Measurements from ENCODE around the gene PLCH1. TPM values are rescaled to one million over a fixed set of nuclear protein-coding genes. Genes with fewer than 3 reads are reported as not detected.

Gene PLCH1
- total and polyA plus RNA-seq, 2 of the 13 experiments (the other 11 are each of a cell fraction or from before 2014, with no cell fraction given), result 2.0 to 3.0 TPM

DNA sequence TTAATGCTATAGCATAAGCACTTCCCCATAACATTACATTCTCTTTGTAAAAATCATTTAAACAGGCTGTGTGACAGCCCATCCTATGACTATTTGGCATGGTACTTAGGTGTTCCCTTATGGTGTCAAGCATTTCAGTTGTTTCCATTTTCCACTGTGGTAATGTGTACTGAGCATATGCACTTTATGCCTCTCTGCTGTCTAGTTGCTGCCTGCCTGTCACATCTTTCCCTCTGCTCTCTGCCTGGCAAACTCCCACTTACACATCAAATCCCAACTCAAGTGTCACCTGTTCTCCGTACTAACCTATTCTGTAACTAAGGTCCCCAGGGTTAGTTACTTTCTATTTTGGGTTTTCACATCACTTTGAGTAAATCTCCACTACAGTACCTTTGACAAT lies 367.0 kb downstream of the PLCH1 start:
- FAIRE-seq (no peak), ATAC-seq (no peak), DNase-seq (ENCODE audit: low spot score) (no peak)
- Histone ChIP-seq H2AFZ (ENCODE audit: low read length) (no peak overlapping the region), H4K20me1 (ENCODE audit: insufficient read depth, low read length) (no peaks in the 10 kb centered on the region), H3K27me3 (ENCODE audit: control insufficient read depth in 1 of 2, insufficient read depth in 2 of 2, low read length in 2 of 2) (no peaks in the 10 kb centered on the region), H3K4me2 (ENCODE audit: low read depth, low read length) (no peak overlapping the region), H3K4me1 (ENCODE audit: insufficient read depth, low read length) (no peaks in the 10 kb centered on the region), H3K9me3 (ENCODE audit: low read length) (no peaks in the 10 kb centered on the region), H3K36me3 (replicated peaks in 1 of 2; ENCODE audit: control insufficient read depth in 1 of 2, insufficient read depth in 2 of 2, low read length in 2 of 2) (no peaks in the 10 kb centered on the region), H3K4me3 (replicated peaks in 1 of 3; ENCODE audit: insufficient read depth in 1 of 3, low read depth in 2 of 3, low read length in 3 of 3) (no peak overlapping the region), H3K79me2 (ENCODE audit: insufficient read depth, low read length) (no peaks in the 10 kb centered on the region), H3K27ac (ENCODE audit: extremely low read length, insufficient read depth, low read length) (no peak overlapping the region), H3K9ac (ENCODE audit: insufficient read depth, low read depth, low read length) (no peak overlapping the region)
- intact Hi-C loops (cut with micrococcal nuclease; ENCODE audit: unreplicated experiment) (no loop called here), in situ Hi-C loops (cut with HindIII; ENCODE audit: extremely low pct_ligation_motif_present, low pct_unique_long_range_greater_than_20kb) (no loop called here)
- WGBS (ENCODE audit: low lambda C conversion rate), result 40% methylated on average over 1 of the region's 1 CpG
- TF ChIP-seq, protein P1, sequence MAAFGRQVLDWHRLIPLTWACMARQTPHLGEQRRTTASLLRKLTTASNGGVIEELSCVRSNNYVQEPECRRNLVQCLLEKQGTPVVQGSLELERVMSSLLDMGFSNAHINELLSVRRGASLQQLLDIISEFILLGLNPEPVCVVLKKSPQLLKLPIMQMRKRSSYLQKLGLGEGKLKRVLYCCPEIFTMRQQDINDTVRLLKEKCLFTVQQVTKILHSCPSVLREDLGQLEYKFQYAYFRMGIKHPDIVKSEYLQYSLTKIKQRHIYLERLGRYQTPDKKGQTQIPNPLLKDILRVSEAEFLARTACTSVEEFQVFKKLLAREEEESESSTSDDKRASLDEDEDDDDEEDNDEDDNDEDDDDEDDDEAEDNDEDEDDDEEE (CRISPR knock-in tag; IDR thresholded peaks at IDR 0.05), result no peak
- TF ChIP-seq GZF1 (CRISPR knock-in tag; IDR thresholded peaks at IDR 0.05) (no peak), ARNT (IDR thresholded peaks at IDR 0.05) (no peak), SP1 (IDR thresholded peaks at IDR 0.05) (no peak), SP1 (CRISPR knock-in tag; IDR thresholded peaks at IDR 0.05) (no peak), MAFG (CRISPR knock-in tag; IDR thresholded peaks at IDR 0.05) (no peak), ZNF335 (CRISPR knock-in tag; IDR thresholded peaks at IDR 0.05) (no peak), ZNF883 (CRISPR knock-in tag; IDR thresholded peaks at IDR 0.05; ENCODE audit: not compliant biosample characterization) (no peak), SNAI1 (CRISPR knock-in tag; IDR thresholded peaks at IDR 0.05; ENCODE audit: borderline replicate concordance) (no peak), JUN (CRISPR knock-in tag; IDR thresholded peaks at IDR 0.05) (no peak), RNF2 (conservative IDR thresholded peaks at IDR 0.05; ENCODE audit: low read depth) (no peak), ZNF766 (CRISPR knock-in tag; IDR thresholded peaks at IDR 0.05; ENCODE audit: borderline replicate concordance) (no peak), SETDB1 (CRISPR knock-in tag; IDR thresholded peaks at IDR 0.05; ENCODE audit: borderline replicate concordance) (no peak), SP5 (CRISPR knock-in tag; IDR thresholded peaks at IDR 0.05; ENCODE audit: borderline replicate concordance, low read depth) (no peak), REXO4 (CRISPR knock-in tag; IDR thresholded peaks at IDR 0.05; ENCODE audit: borderline replicate concordance) (no peak), HNRNPUL1 (IDR thresholded peaks at IDR 0.05; ENCODE audit: low read depth, low read length) (no peak), ZNF747 (CRISPR knock-in tag; IDR thresholded peaks at IDR 0.05; ENCODE audit: borderline replicate concordance) (no peak), ZBTB37 (CRISPR knock-in tag; IDR thresholded peaks at IDR 0.05) (no peak)
- POLR2A ChIA-PET, result no interaction called here
- no TSS peak for BruUV-seq (replicated peaks)
- CTCF ChIA-PET (ENCODE audit: low intra/inter-chr PET ratio, low total read pairs), result no interaction called here

Data from HepG2 (cell line).